Measurements from ENCODE around the gene TBRG1. TPM values are rescaled to one million over a fixed set of nuclear protein-coding genes. Genes with fewer than 3 reads are reported as not detected.

Gene TBRG1
- total RNA-seq, 8 experiments from 2014 or later = 16.8 to 49.6 (median 25.9) TPM

Other genes with a start within 250 kb of the TBRG1 start
- under 1 TPM in 1 of 8 experiments, not detected in 7; 0.66 TPM for gene OR8B2, start 238.4 kb upstream of the TBRG1 start, total RNA-seq
- under 1 TPM in 2 of 8 experiments, not detected in 6; 0.09 to 0.33 TPM for gene OR8B3, start 223.8 kb upstream of the TBRG1 start, total RNA-seq
- gene OR8B4, start 198.0 kb upstream of the TBRG1 start, total RNA-seq = under 1 TPM in 1 of 8 experiments, not detected in 7; 0.38 TPM
- under 1 TPM in 5 of 8 experiments, not detected in 3; 0.04 to 0.76 (median 0.14) TPM for gene OR8B8, start 177.2 kb upstream of the TBRG1 start, total RNA-seq
- 1 to 10 TPM in 1 of 8 experiments, under 1 TPM in 3, not detected in 4; 0.25 to 1.2 (median 0.40) TPM for gene OR8B12, start 79.2 kb upstream of the TBRG1 start, total RNA-seq
- gene OR8A1, start 52.9 kb upstream of the TBRG1 start, total RNA-seq = under 1 TPM in 5 of 8 experiments, not detected in 3; 0.04 to 0.66 (median 0.23) TPM
- gene PANX3, start 11.4 kb upstream of the TBRG1 start, total RNA-seq = under 1 TPM in 2 of 8 experiments, not detected in 6; 0.33 to 0.42 TPM
- gene SIAE, start 50.9 kb downstream of the TBRG1 start, total RNA-seq = 10 to 100 TPM in 4 of 8 experiments, 1 to 10 TPM in 4; 3.2 to 78.6 (median 15.5) TPM
- gene SPA17, start 51.0 kb downstream of the TBRG1 start, total RNA-seq = 10 to 100 TPM; 13.7 to 71.4 (median 20.1) TPM
- 10 to 100 TPM in 3 of 8 experiments, 1 to 10 TPM in 2, under 1 TPM in 3; 0.49 to 34.2 (median 2.6) TPM for gene NRGN, start 117.1 kb downstream of the TBRG1 start, total RNA-seq
- 1 to 10 TPM in 2 of 8 experiments, under 1 TPM in 3, not detected in 3; 0.17 to 2.0 (median 0.90) TPM for gene VSIG2, start 129.4 kb downstream of the TBRG1 start, total RNA-seq
- gene ESAM, start 139.4 kb downstream of the TBRG1 start, total RNA-seq = 1 to 10 TPM in 3 of 8 experiments, under 1 TPM in 5; 0.11 to 9.3 (median 0.67) TPM
- gene MSANTD2, start 177.5 kb downstream of the TBRG1 start, total RNA-seq = 10 to 100 TPM in 7 of 8 experiments, 1 to 10 TPM in 1; 9.8 to 53.9 (median 14.8) TPM
- gene ROBO3, start 242.6 kb downstream of the TBRG1 start, total RNA-seq = 10 to 100 TPM in 5 of 8 experiments, 1 to 10 TPM in 3; 6.3 to 43.6 (median 15.9) TPM

Data from motor neuron (in vitro differentiated cells).